RKO (cell line): ENCODE data around the gene RPS6KA5.
A peak's percentile ranks its signal among the peaks of the same experiment; 100 is the strongest.
"Not testable (repeated sequence)": the region's sequence is repeated elsewhere in the genome, so short reads cannot be mapped to it uniquely, and the experiment has no call there.

Experiments used
- DNase-seq: peaks from one replicate; pipeline ENCODE4 v3.0.0-alpha.2; 2016; ENCODE audit warnings: low spot score

Gene RPS6KA5

DNA sequence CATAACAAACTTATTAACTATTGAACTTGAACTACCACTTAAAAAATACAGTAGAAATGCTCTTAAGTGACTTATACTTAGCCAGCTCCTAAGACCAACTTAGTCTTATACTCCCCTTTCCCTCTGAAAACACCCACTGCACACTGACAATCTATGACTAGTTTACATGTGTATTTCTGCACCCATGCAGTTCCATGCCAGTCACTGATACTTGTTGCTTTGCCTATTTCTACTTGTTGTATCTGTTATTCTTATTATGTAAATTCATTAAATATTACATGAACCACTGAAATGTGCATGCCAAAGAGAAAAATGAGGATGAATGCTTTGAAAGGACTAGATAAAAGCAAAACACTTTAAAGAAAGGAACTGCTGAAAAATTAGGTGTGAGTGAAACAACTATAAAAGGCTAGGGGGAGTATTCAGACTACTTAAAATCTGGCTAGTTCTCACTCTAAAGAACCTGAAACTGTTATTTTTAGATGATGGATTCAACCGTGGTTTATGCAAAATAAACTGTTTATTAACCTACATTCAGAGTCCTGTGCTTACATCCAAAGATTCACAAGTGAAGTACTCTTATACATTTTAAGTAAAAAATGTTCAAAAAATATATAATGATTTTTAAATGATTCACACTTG is 74.7 kb downstream of the RPS6KA5 start:
- no peak for DNase-seq

DNA sequence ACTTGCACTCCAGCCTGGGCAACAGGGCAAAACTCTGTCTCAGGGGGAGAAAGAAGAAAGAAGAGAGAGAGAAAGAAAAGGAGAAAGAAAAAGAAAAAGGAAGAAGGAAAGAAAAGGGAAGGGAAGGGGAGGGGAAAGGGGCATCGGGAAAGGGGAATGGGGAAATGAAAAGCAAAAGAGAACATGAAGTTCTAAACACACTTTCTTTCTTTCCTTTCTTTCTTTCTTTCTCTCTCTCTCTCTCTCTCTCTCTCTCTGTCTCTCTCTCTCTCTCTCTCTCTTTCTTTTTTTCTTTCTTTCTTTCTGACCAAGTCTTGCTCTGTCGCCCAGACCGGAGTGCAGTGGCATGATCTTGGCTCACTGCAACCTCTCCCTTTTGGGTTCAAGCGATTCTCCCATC is 76.9 kb downstream of the RPS6KA5 start:
- DNase-seq: no peak

DNA sequence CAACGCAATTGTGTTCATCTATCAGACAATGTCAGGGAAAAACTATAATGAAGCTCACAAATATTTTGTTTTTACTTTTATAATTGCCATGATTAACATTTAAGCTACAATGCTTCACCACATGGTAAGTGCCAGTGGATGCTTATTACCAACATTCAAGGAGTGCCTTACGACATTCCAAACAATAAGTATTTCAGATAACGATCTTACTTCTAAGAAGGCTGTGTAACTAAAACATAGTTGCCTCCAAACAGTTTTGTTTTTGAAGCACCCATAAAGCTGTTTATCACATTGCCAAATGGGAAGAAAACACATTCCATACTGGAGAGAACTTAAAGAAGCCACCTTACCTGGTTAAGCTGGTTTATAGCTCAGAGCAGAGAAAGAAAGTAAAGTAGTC is 78.8 kb downstream of the RPS6KA5 start:
- no peak for DNase-seq

DNA sequence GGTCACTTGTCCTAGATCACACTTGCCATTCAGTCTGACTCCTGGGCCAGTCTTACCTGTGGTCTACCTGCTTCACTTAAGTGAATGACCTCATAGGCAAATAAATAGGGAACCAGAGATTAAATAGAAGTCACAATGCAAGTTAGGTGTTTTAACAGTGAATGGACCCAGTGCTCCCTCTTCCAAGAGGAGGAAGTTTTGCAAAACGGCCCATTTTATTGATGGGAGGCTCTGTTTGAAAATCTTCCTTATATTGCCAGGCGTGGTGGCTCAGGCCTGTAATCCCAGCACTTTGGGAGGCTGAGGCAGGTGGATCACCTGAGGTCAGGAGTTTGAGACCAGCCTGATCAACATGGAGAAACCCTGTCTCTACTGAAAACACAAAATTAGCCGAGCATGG is 79.8 kb downstream of the RPS6KA5 start:
- not testable (repeated sequence) for DNase-seq

DNA sequence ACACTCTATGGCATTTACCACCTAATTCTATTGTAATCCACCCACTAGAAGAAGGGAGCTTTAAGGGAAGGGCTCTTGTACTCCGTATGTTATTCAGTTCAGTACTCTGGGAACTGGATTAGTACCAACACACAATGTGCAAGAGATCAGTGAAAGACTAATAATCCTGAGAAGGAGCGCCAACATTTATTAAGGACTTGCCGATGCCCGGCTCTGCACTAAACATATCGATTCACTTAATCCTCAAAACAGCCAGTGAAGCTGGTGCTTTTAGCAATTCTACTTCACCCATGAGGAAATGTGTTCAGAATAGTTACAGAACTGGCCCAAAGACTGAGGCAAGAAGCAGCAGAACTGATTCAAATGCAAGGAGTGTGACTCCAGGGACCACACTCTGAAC is 80.9 kb downstream of the RPS6KA5 start:
- no peak for DNase-seq

DNA sequence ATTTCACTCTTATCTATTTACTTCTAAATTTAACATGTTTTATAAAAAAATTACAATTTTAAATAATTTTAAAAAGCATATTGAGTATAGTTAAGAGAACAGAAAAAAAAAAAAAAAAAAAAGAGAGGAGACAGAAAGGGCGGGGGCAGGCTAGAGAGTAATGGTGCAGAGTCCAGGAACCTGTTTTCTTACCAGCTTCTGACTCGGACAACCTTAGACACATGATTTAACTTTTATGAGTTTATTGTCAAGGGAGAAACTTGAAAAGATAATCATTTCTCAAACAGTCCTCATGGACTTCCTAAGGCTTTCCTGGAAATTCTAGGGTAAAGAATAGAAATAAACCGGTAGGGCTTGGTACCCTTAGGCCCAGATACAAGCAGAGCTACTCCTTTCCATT is 84.3 kb downstream of the RPS6KA5 start:
- DNase-seq: no peak

DNA sequence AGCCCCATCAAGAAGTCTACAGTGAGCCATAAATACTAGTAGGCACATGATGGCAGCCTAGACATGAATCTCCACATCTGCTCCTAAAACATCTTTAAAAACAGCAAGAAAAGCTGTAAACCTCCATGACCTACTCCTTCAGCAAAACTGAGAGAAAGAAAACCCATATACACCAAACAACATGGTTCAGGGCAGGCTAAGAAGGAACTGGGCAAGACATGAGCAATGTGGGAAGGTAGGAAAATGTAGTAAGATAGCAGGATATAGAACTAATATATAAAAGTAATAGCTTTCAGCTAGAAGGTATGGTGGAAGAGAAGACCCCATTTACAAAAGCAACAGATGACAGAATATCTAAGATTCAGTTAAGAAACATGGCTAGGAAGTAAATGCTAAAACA is 88.8 kb downstream of the RPS6KA5 start:
- no peak for DNase-seq

DNA sequence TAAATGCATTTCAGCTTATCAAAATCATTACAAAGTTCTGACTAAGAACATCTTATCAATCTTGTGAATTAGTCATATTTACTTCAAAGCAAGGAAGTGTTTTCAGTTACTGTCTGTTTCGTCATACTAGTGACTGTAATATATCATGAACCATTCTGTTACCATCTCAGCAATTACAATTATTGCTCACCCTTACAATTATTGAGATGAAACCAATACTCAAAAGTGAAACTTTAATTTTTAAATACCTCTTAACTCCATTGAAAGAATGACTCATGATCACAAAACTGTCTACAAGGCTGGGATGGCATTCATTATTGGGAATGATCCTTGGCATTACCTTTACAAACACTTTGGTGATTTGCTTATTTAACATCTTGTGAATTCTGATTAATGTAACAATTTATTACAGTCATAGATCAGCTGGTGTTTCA is 90.3 kb downstream of the RPS6KA5 start:
- DNase-seq: peak; percentile 48

DNA sequence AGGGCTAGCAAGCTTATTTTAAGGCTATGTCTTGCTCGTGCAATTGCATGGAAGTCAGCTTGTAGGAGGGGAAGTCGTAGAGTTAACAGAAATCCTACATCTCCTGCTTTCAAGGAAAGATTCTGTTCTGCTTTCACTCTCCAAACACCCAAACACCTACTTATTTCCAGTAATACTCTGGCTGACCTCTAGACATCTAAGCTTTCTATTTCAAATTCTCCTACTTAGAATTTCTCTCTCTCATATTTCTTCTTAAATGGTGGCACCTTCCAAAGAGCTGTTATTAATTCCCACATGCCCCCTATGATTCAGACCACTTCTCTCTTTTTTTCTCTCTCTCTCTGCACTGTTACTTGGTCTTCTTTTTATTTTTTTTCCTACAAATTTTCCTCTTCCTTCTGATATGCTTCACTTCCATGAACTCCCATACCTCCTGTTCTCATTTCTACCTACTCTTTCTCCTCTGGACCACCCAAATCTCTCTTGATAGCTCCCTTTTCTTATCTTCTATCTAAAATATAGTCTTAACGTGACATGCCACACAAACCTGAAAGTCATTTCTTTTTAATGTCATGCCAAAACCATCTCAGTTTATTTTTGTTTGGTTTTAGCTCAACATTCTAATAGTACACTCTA is 90.8 kb downstream of the RPS6KA5 start:
- DNase-seq: no peak

DNA sequence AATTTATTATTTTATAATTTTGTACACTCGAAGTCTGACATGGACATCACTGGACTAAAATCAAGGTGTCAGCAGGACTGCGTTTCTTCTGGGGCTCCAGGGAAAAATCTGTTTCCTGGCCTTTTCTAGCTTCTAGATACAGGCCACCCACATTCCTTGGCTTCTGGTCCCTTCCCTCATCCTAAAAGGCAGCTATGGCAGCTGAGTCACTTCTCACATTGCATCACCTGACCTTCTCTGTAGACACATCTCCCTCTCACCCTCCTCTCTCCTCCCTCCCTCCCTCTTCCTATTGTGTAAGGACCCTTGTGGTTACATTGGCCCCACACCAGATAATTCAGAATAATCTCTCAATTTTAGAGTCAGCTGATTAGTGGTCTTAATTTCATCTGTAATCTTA is 92.4 kb downstream of the RPS6KA5 start:
- DNase-seq: peak; percentile 9

DNA sequence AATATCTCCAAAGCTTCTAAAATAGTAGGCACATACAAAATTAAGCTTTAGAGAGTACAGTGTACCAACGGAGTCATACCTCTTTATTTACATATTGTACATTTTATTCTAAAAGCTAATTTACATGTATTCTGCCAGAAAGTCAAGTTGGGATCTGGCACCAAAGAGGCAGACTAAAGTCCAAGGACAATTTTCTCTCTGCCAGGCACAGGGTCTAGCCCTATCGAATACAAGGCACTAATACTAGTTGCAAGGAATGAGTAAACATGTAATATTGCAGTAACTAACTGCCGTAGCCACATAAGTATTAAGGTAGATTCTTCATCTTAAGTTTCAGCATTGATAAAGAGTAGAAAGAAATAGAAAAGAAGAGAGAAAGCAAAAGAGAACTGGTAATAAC is 93.9 kb downstream of the RPS6KA5 start:
- no peak for DNase-seq

DNA sequence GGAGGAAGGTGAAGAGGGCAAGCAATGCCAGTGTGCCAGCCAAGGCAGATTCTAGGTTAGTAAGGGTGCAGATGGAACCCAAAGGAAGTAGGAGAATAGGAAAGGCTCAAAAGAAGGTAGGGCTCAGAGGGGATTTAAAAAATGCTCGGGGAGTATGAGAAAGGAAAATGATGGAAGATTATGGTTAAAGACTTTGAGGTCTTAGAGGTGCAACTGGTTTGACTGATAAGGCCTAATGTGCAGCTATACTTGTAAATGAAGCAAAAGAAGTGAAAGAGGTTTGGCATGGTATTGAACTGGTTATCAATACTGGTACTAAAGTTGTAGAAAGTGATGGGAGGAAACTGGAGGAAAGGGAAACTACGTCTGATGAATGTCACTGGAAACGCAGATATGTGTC is 94.7 kb downstream of the RPS6KA5 start:
- DNase-seq: no peak

DNA sequence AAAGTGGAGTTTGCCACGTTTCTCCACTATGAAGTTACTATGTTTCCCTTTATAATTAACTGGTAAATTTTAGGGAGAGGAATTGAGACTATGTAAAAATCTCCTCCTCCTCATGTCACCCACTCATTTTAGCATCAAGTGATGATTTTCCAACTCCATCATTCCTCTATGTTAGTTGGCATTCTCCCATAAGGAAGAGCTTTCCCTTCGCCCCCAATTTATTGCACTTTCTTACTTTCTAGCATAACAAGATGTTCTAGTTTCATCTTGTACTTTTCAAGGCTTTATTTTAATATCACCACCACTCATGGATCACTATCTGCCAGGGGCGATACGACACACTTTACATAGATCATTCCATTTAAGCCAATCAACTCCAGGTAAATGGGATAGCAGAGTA is 97.1 kb downstream of the RPS6KA5 start:
- DNase-seq: no peak

DNA sequence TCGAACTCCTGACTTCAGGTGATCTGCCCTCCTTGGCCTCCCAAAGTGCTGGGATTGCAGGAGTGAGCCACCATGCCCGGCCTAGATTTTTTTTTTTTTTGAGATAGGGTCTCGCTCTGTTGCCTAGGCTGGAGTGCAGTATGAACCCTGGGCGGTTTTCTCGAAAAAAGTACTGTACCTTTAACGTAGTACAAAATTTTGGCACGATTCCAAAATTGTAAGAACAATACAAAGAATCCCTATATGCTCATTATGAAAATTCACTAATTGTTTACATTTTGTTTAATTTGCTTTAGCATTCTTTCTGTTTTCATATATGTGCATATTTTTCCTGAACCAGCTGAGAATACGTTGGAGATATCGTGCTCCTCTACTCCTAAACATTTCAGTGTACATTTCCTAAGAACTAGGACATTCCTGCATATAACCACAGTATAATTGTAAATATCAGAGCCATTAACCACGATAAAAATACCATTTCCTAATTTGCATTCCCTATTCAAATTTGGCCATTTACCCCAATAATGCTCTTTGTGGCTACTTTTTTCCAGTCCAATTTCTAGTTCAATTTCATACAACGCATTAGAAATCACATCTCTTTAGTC is 97.8 kb downstream of the RPS6KA5 start:
- DNase-seq: no peak

DNA sequence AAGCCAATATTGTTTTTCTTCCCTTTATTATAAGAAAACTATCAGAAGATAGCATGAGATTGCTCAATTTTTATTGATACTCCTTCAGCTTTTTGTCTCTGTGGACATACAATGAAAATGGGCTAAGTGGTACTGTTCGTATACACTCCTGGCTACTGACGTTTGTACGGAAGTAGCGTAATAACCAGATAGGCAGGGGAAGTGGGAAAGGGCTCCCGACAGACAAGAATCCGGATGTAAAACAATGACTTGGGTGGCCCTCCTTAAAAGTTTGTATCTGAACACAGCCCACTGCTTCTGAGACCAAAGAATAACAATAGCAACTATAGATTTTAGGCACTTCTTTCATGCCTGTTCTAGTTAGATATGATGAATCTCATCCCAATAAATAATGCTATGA is 99.6 kb downstream of the RPS6KA5 start:
- DNase-seq: no peak

DNA sequence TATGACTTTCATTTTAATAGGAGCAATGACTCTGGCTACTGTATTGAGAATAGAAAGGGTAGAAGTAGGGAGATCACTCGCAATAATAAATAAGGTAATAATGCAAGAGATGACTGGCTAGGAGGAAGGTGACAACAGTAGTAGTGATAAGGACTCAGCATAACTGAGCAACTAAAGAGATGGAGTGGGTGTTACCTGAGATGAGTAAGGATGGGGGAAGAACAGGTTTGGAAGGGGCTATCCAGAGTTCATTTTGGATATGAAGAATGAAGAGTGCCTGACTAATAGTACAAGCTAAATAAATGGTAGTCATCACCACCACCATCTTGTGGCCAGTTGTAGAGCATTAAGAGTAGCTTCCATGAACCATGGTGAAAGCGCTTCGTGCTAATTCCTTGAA is 101.1 kb downstream of the RPS6KA5 start:
- no peak for DNase-seq

DNA sequence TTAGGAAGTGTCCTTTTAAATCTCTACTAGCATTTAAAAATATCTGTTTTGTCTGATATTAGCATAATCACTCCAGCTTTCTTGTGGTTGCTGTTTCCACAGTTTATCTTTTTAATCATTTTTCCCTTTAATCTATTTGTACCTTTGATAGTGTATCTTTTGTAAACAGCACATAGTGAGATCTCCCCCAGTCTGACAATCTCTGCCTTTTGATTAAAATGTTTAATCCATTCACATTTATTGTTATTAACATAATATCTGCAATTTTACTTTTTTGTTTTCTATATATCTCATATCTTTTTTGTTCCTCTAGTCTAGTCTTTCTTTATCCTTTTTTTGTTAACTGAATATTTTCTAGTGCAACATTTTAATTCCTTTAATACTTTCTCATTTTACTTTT is 104.2 kb downstream of the RPS6KA5 start:
- DNase-seq: no peak

DNA sequence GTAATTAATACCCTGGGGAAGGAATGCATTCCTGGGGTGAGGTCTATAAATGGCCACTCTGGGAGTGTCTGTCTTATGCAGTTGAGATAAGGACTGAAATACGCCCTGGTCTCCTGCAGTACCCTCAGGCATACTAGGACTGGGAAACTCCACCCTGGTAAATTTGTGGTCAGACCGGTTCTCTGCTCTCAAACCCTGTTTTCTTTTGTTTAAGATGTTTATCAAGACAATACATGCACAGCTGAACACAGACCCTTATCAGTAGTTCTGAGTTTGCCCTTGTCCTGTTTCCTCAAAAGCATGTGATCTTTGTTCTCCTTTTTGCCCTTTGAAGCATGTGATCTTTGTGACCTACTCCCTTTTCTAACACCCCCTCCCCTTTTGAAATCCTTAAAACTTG is 106.8 kb downstream of the RPS6KA5 start:
- DNase-seq: not testable (repeated sequence)

DNA sequence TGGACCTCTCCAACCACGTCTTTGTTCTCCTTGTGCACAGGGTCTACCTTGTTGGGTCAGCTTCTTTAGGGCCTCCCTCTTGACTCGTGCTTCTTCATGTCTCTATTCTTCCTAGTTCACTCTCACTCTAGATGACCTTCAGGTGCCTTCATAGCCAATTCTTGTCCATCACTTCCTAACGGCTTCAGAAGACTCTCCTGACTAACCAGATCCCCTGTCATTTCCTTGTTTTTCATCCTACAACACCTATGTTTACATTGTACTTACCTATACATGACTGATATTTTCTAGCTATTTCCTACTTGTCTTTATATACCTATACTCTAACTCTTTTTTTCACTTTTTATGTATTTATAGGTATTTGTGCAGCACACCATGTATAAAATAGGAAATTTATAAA is 117.1 kb downstream of the RPS6KA5 start:
- no peak for DNase-seq

DNA sequence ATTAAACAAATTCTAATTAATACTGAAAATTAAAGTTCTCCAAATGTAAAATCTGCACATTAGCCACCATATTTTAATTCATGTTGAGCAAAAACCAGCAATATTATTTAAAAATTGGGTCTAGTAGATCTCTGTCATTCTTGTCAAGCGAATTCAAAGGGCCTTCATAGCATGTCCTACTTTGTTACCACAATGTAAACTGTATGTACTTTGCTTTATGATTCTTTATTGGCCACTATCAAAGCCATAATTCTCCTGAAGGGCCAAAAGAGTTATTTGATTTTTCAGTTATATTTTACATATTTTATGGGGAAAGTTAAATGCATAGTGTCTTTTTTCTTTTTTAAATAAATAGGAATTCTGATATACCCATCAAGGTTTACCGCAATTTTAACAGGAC is 117.9 kb downstream of the RPS6KA5 start:
- DNase-seq: no peak

DNA sequence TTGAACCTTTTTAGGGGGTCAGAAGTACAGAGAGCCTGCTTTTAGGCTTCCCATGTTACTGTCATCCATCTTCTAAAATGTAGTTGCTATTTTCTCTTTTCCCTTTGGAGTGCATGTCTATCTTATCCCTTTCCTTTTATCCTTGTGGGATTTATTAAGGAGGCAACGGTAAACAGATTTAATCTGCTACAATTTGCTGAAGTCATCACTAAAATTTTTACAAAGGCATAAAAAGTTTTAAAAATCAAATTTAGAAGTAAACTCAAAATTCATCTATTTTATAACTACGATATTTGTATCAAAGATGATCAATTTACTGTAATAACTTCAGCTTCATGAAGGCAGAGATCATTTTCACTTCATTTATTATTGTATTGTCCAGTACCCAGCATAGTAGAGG is 118.7 kb downstream of the RPS6KA5 start:
- DNase-seq: no peak

DNA sequence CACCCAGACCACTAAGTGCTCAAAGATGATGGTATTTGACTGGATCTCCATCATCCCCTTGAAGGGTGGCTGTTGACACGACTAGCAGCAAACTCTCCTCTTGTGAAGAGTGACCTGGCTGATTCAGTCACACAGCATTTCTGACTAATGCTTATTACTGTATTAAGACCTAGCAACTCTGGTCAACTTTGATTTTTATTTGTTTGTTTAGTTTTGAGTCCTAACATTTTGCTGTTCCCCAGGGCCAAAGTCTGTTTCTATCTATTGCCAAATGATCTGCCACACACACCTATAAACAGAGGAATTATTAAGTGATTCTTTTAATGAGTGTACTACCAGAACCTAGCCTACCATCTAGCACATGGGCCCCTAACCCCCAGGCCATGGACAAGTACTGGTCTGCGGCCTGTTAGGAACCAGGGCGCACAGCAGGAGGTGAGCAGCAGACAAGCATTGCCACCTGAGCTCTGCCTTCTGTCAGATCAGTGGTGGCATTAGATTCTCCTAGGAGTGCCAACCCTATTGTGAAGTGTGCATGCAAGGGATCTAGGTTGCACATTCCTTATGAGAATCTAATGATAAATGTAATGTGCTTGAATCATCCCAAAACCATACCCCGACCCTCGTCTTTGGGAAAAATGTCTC is 120.0 kb downstream of the RPS6KA5 start:
- no peak for DNase-seq

DNA sequence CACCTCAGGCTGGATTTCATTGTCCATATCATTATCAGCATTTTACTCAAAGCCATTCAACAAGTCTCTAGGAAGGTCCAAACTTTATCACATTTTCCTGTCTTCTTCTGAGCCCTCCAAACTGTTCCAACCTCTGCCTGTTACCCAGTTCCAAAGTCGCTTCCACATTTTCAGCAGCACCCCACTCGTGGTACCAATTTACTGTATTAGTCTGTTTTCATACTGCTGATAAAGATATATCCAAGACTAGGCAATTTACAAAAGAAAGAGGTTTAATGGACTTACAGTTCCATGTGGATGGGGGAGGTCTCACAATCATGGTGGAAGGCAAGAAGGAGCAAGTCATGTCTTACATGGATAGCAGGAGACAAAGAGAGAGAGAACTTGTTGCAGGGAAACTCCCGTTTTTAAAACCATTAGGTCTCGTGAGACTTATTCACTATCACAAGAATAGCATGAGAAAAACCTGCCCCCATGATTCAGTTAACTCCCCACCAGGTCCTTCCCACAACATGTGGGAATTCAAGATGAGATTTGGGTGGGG is 121.1 kb downstream of the RPS6KA5 start:
- not testable (repeated sequence) for DNase-seq
